Type B pancreatic cell (in vitro differentiated cells): Measurements from ENCODE around the gene CCDC8. TPM values are rescaled to one million over a fixed set of nuclear protein-coding genes. Genes with fewer than 3 reads are reported as not detected.
"Not testable (repeated sequence)": the region's sequence is repeated elsewhere in the genome, so short reads cannot be mapped to it uniquely, and the experiment has no call there.

ENCODE experiments used
- DNase-seq: peaks from one replicate; pipeline ENCODE4 v3.0.0; 2021; ENCODE audit warnings: mixed read lengths; ENCODE audit not compliant: unreplicated experiment; ENCODE audit errors: extremely low spot score
- H3K27ac Mint-ChIP-seq: 2 replicates; pipeline ENCODE4 v1.8.0; 2021; ENCODE audit warnings: mild to moderate bottlenecking, mixed read lengths
- H3K27me3 Mint-ChIP-seq: 2 replicates; pipeline ENCODE4 v1.8.0; 2021; ENCODE audit warnings: mixed read lengths
- H3K36me3 Mint-ChIP-seq: 2 replicates; pipeline ENCODE4 v1.8.0; 2021; ENCODE audit warnings: mixed read lengths
- H3K4me1 Mint-ChIP-seq: one replicate; pipeline ENCODE4 v1.8.0; 2021; ENCODE audit warnings: mixed read lengths; ENCODE audit not compliant: unreplicated experiment
- H3K4me3 Mint-ChIP-seq: 2 replicates; pipeline ENCODE4 v1.8.0; 2021; ENCODE audit warnings: mild to moderate bottlenecking, mixed read lengths
- H3K9me3 Mint-ChIP-seq: 2 replicates; pipeline ENCODE4 v1.8.0; 2021; ENCODE audit warnings: mixed read lengths
- total RNA-seq: library from RNA; stranded (reverse); gene quantifications from 2 replicates; pipeline ENCODE4 v1.2.1, GENCODE V29; 2021; ENCODE audit warnings: low replicate concordance
- TF ChIP-seq, protein P1 (sequence below): fragments of 200-600 bp; sonication (generic); conservative IDR thresholded peaks from 2 replicates; pipeline ENCODE4 v1.5.0; 2021; ENCODE audit warnings: antibody characterized with exemption, mild to moderate bottlenecking

The CCDC8 gene
- total RNA-seq, 1 donor from 2014 or later: 29.3 TPM

DNA sequence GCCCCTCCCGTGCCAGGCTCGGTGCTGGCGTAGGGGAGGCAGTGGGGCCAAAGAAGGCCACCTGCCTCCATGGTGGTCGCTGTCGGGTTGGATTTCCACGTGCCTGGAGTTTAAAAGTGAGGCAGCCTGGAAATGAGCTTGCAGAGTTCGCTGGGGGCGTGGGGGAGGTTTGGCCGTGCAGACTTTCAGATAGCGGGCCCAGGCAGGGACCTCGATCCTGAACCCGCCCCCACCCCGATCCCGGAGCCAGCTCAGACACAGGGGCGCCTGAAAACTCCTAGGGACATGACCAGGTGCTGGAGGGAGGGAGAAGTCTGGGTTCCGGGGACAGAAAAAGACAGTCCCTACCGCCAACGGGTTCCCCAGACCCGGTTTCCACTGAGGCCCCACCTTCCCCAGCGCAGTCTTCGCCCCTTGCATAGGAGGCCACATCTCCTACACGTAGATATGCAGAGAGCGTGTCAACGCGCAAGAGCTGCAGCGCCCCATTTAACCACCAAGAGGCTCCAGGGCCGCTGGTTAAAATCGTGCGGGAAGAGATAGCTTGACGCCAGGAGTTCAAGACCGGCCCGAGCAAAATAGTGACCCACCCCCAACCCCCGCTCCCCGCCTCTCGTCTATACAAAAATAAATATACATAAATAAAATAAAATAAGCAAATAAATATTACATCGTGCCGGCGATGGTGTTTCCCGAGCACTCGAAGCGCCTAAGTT lies 8.5 kb downstream of the CCDC8 start:
- no peaks in the 10 kb centered on the region for H3K9me3 Mint-ChIP-seq
- TF ChIP-seq, protein P1, sequence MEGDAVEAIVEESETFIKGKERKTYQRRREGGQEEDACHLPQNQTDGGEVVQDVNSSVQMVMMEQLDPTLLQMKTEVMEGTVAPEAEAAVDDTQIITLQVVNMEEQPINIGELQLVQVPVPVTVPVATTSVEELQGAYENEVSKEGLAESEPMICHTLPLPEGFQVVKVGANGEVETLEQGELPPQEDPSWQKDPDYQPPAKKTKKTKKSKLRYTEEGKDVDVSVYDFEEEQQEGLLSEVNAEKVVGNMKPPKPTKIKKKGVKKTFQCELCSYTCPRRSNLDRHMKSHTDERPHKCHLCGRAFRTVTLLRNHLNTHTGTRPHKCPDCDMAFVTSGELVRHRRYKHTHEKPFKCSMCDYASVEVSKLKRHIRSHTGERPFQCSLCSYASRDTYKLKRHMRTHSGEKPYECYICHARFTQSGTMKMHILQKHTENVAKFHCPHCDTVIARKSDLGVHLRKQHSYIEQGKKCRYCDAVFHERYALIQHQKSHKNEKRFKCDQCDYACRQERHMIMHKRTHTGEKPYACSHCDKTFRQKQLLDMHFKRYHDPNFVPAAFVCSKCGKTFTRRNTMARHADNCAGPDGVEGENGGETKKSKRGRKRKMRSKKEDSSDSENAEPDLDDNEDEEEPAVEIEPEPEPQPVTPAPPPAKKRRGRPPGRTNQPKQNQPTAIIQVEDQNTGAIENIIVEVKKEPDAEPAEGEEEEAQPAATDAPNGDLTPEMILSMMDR: peak; percentile 58
- peaks cover 17% of the 10 kb centered on the region for H3K27me3 Mint-ChIP-seq
- H3K4me1 Mint-ChIP-seq: peaks cover 34% of the 10 kb centered on the region
- DNase-seq: no peak
- H3K36me3 Mint-ChIP-seq: no peaks in the 10 kb centered on the region
- H3K27ac Mint-ChIP-seq: peak overlapping the region; percentile 83
- peak overlapping the region; percentile 85 for H3K4me3 Mint-ChIP-seq

DNA sequence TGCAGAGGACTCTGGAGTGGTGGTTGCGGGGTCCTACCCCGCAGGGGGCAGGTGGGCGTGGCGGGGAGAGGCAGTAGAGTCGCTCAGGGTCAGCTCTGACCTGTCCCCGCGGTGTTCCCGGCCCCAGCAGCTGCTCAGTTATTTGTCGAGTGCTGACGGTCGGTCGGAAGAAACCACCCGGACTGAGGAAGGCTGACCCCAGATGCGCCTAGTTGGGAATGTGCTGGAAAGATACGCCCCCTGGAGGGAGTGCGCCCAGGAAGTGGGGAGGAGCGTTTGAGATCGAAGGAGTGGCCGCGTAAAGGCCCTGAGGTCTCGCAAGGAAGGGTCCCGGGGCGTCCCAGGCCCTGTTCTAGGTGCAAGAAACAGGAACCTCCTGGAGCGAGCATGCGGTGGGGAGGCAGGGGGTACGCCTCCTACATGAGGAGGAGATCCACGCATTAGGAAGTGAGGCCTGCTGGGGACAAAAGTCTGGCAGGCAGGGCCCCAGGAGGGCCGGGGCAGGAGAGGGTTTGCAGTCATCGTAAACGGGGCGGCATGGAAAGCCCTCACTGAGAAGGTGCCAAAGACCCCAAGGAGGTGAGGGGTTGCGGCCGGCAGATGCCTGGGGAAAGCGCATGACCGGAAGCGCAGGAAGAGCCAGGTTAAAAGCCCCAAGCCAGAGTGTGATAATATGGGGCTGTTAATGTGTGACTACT lies 9.2 kb downstream of the CCDC8 start:
- Mint-ChIP-seq H3K4me1 (peaks cover 34% of the 10 kb centered on the region), H3K27ac (peak overlapping the region; percentile 83), H3K4me3 (peak overlapping the region; percentile 85), H3K27me3 (peaks cover 17% of the 10 kb centered on the region), H3K36me3 (no peaks in the 10 kb centered on the region), H3K9me3 (no peaks in the 10 kb centered on the region)
- DNase-seq: no peak
- TF ChIP-seq, protein P1: peak; percentile 35

DNA sequence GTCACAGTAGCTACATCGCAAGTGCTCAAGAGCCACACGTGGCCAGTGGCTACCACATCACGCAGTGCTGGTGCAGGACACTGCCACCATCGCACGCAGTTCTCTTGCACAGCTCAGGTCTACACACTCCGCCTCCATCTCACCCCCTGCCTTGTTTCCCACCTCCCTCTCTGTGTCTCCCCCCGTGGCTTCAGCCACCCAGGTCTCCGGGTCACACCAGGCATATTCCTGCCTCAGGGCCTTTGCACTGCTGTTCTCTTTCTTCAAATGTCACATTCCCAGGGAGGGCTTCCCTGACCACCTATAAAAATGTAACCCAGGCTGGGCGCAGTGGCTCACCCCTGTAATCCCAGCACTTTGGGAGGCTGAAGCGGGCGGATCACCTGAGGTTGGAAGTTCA lies 10.6 kb downstream of the CCDC8 start:
- H3K27me3 Mint-ChIP-seq: peaks cover 13% of the 10 kb centered on the region
- no peak for DNase-seq
- no peak overlapping the region for H3K27ac Mint-ChIP-seq
- no peaks in the 10 kb centered on the region for H3K9me3 Mint-ChIP-seq
- TF ChIP-seq, protein P1: no peak
- peaks cover 23% of the 10 kb centered on the region for H3K4me1 Mint-ChIP-seq
- H3K4me3 Mint-ChIP-seq: no peak overlapping the region
- H3K36me3 Mint-ChIP-seq: no peaks in the 10 kb centered on the region

DNA sequence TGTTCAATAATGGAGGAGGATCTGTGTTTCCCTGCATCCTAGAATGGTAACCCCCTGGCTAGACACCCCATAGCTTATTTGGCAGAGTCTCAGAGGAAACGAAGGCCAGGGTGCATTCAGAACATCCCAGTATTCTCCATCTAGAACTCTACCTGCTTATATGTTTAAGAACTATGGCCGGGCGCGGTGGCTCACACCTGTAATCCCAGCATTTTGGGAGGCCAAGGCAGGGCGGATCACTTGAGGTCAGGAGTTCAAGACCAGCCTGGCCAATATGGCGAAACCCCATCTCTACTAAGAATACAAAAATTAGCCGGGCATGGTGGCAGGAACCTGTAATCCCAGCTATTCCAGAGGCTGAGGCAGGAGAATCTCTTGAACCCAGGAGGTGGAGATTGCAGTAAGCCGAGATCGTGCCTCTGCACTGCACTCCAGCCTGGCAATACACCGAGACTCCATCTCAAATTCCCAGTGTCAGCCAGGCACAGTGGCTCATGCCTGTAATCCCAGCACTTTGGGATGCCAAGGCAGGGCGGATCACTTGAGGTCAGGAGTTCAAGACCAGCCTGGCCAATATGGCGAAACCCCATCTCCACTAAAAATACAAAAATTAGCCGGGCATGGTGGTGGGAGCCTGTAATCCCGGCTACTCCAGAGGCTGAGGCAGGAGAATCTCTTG lies 15.4 kb downstream of the CCDC8 start:
- not testable (repeated sequence) for H3K27me3 Mint-ChIP-seq, H3K9me3 Mint-ChIP-seq, DNase-seq, H3K36me3 Mint-ChIP-seq, H3K4me3 Mint-ChIP-seq, H3K27ac Mint-ChIP-seq
- H3K4me1 Mint-ChIP-seq: peaks cover 23% of the 10 kb centered on the region

DNA sequence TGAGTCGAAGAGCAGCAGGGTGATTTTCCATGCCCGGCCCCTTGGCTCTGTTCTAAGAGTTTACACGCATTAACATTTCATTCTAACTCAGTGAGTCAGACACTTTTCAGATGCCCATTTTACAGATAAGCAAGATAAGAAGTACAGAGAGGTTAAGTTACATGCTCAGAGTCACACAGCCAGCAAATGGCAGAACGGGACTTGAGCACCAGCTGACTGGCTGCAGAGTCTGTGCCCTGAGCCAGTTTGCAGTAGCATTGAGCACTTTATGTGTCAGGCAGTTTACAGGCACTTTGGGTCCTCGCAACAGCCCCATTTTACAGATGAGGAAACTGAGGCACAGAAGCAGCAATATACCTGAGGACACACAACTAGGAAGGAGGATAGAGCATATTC lies 19.0 kb downstream of the CCDC8 start:
- TF ChIP-seq, protein P1: no peak
- Mint-ChIP-seq H3K27me3 (no peaks in the 10 kb centered on the region), H3K4me1 (peaks cover 24% of the 10 kb centered on the region), H3K36me3 (peaks cover 13% of the 10 kb centered on the region), H3K4me3 (no peak overlapping the region), H3K27ac (peak overlapping the region; percentile 34), H3K9me3 (no peaks in the 10 kb centered on the region)
- no peak for DNase-seq
